ENCODE results near the gene KCNIP4. TPM values are rescaled to one million over a fixed set of nuclear protein-coding genes. Genes with fewer than 3 reads are reported as not detected.

Gene KCNIP4
- total and polyA plus RNA-seq, 8 donors, result 0.05 TPM; not detected in 7

- intact Hi-C loops (cut with DNase I), result no loop called here
- Histone ChIP-seq H3K4me3 (no peak overlapping the region), H3K27me3 (no peaks in the 10 kb centered on the region), H3K36me3 (no peaks in the 10 kb centered on the region), H3K27ac (no peak overlapping the region), H3K9me3 (no peaks in the 10 kb centered on the region), H3K4me1 (no peaks in the 10 kb centered on the region)
- ATAC-seq (no peak), DNase-seq (no peak), FAIRE-seq (no peak)
- 14 to 18% methylated on average over 4 of the region's 4 CpGs for WGBS, 2 donors
- TF ChIP-seq CTCF (IDR thresholded peaks at IDR 0.05), result no peak
Measured at GRCh38 chr4:21001490-21001889, 947.1 kb downstream of the KCNIP4 start.

DNA sequence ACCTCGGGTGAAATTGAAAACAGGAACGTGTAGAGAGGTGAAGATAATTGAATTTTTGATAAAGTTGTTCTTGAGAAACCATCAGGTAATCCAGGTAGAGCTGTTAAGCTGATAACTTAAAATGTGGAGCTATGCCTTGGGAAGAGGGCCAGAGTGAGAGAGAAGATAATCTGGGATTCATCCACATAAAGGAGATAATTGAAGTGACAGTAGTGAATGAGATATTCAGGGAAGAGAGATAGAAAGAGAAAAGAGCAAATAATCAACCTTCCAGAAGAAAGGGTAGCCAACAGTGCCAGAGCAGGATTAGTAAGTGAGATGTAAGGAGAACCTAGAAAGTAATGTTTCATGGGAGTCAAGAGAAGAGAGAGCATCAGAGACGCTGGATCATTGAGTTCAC is 950.7 kb downstream of the KCNIP4 start:
- intact Hi-C loops (cut with DNase I), result no loop called here
- TF ChIP-seq CTCF (IDR thresholded peaks at IDR 0.05), result no peak
- Histone ChIP-seq H3K9me3 (no peaks in the 10 kb centered on the region), H3K36me3 (no peaks in the 10 kb centered on the region), H3K27me3 (no peaks in the 10 kb centered on the region), H3K27ac (no peak overlapping the region), H3K4me3 (no peak overlapping the region), H3K4me1 (no peaks in the 10 kb centered on the region)
- DNase-seq (no peak), FAIRE-seq (no peak), ATAC-seq (no peak)
- whole genome bisulfite sequencing, 2 donors, result 31 to 54% methylated on average over 3 of the region's 3 CpGs

GRCh38 chr4:20995610-20996009 is 953.0 kb downstream of the KCNIP4 start:
- Histone ChIP-seq H3K4me1 (no peaks in the 10 kb centered on the region), H3K4me3 (no peak overlapping the region), H3K9me3 (no peaks in the 10 kb centered on the region), H3K27ac (no peak overlapping the region), H3K36me3 (no peaks in the 10 kb centered on the region), H3K27me3 (no peaks in the 10 kb centered on the region)
- ATAC-seq (no peak), FAIRE-seq (no peak), DNase-seq (no peak)
- WGBS, 2 donors, result 17 to 22% methylated on average over 4 of the region's 4 CpGs
- TF ChIP-seq CTCF (IDR thresholded peaks at IDR 0.05), result no peak
- intact Hi-C loops (cut with DNase I), result no loop called here

DNA sequence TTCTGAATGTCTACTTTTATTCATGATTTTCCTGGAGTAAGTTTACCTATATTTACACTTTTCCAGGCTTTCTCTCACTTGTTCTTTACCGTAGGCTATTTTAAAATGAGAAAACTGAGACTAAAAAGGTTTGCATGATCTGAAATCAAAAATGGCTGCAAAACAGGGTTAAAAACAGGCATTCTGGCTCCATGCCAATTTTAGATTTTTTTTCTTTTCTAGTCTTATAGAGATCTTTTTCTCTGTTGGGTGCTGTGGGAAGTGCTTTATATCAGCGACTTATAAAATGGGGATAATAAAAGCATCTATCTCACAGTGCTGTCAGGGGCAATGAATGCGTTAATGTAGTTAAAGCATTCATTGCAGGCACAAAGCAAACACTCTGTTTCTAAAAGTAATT is 953.6 kb downstream of the KCNIP4 start:
- no peak for TF ChIP-seq CTCF (IDR thresholded peaks at IDR 0.05)
- no peak for FAIRE-seq
- no peak overlapping the region for H3K27ac ChIP-seq
- intact Hi-C loops (cut with DNase I), result no loop called here
- no peaks in the 10 kb centered on the region for H3K4me1 ChIP-seq
- ATAC-seq, result no peak
- H3K4me3 ChIP-seq, result no peak overlapping the region
- DNase-seq, result no peak
- WGBS, 2 donors, result 57 to 62% methylated on average over 3 of the region's 3 CpGs
- no peaks in the 10 kb centered on the region for H3K9me3 ChIP-seq
- H3K36me3 ChIP-seq, result no peaks in the 10 kb centered on the region
- no peaks in the 10 kb centered on the region for H3K27me3 ChIP-seq

- Histone ChIP-seq H3K4me1 (no peaks in the 10 kb centered on the region), H3K36me3 (no peaks in the 10 kb centered on the region), H3K4me3 (no peak overlapping the region), H3K9me3 (no peaks in the 10 kb centered on the region), H3K27ac (no peak overlapping the region), H3K27me3 (no peaks in the 10 kb centered on the region)
- TF ChIP-seq CTCF (IDR thresholded peaks at IDR 0.05), result no peak
- DNase-seq (no peak), FAIRE-seq (no peak), ATAC-seq (no peak)
- intact Hi-C loops (cut with DNase I), result no loop called here
- 81% methylated on average over 3 of the region's 3 CpGs for WGBS, 2 donors
Measured at GRCh38 chr4:20992002-20992401, 956.6 kb downstream of the KCNIP4 start.

Data from pancreas (tissue), 10 donors.